Neural cell (in vitro differentiated cells): ENCODE data around the gene DUOX1.

Experiments
- EP300 ChIP-seq: fragments of 450-650 bp; conservative IDR thresholded peaks from 2 replicates; pipeline ENCODE4 v1.6.1; 2014; ENCODE audit warnings: antibody characterized with exemption, mild to moderate bottlenecking, moderate library complexity; ENCODE audit not compliant: poor library complexity, severe bottlenecking
- EZH2 ChIP-seq: fragments of 200-600, 300-800 bp; shearing (Covaris generic), sonication (generic); IDR thresholded peaks from 2 replicates; pipeline ENCODE4 v1.6.1; 2014; ENCODE audit warnings: antibody characterized with exemption, low read length, borderline replicate concordance, mild to moderate bottlenecking; ENCODE audit not compliant: insufficient read depth, poor library complexity, severe bottlenecking
- POLR2AphosphoS5 ChIP-seq: IDR thresholded peaks from 2 replicates; pipeline ENCODE4 v1.6.1; 2012
- REST ChIP-seq: IDR thresholded peaks from 2 replicates; pipeline ENCODE4 v1.6.1; 2012; ENCODE audit warnings: borderline replicate concordance
- TF ChIP-seq, protein P1 (sequence below): fragments of 450-650 bp; IDR thresholded peaks from 2 replicates; pipeline ENCODE4 v1.5.1; 2014; ENCODE audit warnings: antibody characterized with exemption, mild to moderate bottlenecking, moderate library complexity; ENCODE audit not compliant: poor library complexity, severe bottlenecking

DNA sequence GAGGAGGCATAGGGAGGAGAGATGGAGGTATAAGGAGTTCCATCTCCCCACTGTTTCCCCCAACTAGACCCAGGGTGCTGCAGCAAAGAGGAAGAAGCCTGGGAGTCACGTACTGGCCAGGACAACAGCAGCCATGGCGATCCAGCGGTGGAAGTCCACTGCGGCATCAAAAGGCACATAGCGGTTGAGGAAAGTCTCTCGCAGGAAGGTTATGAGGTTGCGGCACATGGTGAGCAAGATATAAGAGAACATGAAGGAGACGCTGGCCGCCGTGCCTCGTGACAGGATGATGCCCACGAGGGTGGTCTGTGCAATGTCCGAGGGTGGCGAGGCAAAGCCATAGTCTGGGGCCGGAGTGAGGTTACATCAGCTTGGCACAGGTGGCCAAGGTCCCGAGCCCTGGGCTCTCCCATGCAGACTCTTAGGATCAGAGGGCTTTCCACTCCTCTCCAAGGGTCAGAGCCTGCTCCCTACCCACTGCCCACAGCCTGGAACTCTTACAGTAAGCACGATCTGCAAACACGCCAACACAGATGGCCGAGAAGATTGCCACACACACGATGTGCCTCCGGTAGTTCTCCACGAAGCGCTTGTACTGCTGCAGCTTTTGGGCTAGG, 30.1 kb upstream of the DUOX1 start:
- TF ChIP-seq, protein P1, sequence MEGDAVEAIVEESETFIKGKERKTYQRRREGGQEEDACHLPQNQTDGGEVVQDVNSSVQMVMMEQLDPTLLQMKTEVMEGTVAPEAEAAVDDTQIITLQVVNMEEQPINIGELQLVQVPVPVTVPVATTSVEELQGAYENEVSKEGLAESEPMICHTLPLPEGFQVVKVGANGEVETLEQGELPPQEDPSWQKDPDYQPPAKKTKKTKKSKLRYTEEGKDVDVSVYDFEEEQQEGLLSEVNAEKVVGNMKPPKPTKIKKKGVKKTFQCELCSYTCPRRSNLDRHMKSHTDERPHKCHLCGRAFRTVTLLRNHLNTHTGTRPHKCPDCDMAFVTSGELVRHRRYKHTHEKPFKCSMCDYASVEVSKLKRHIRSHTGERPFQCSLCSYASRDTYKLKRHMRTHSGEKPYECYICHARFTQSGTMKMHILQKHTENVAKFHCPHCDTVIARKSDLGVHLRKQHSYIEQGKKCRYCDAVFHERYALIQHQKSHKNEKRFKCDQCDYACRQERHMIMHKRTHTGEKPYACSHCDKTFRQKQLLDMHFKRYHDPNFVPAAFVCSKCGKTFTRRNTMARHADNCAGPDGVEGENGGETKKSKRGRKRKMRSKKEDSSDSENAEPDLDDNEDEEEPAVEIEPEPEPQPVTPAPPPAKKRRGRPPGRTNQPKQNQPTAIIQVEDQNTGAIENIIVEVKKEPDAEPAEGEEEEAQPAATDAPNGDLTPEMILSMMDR = no peak
- TF ChIP-seq EZH2 (no peak), EP300 (no peak), REST (no peak), POLR2AphosphoS5 (no peak)
